ENCODE results near the gene STK39. TPM values are rescaled to one million over a fixed set of nuclear protein-coding genes. Genes with fewer than 3 reads are reported as not detected.

STK39 gene
- total and polyA plus RNA-seq, 4 donors: 8.5 to 18.7 (median 11.2) TPM

DNA sequence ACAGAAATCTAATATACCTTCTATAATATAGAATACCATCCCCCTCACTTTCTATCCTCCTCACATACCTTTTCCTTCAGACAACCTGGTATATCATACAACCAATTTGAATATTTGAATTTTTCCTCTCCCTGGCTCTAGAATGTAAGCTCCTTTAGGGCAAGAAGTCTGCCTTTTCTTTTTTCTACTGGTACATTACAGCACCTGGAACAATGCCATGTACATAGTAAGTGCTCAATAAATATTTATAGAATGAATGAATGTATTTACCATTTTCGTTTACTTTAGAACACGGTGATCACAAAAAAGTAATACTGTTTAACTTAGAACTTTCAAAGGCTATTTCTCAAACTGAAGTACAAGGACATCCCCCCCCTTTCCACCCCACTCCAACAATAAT lies 187.6 kb downstream of the STK39 start:
- TF ChIP-seq, protein P1, sequence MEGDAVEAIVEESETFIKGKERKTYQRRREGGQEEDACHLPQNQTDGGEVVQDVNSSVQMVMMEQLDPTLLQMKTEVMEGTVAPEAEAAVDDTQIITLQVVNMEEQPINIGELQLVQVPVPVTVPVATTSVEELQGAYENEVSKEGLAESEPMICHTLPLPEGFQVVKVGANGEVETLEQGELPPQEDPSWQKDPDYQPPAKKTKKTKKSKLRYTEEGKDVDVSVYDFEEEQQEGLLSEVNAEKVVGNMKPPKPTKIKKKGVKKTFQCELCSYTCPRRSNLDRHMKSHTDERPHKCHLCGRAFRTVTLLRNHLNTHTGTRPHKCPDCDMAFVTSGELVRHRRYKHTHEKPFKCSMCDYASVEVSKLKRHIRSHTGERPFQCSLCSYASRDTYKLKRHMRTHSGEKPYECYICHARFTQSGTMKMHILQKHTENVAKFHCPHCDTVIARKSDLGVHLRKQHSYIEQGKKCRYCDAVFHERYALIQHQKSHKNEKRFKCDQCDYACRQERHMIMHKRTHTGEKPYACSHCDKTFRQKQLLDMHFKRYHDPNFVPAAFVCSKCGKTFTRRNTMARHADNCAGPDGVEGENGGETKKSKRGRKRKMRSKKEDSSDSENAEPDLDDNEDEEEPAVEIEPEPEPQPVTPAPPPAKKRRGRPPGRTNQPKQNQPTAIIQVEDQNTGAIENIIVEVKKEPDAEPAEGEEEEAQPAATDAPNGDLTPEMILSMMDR (IDR thresholded peaks at IDR 0.05; ENCODE audit: control extremely low read depth, extremely low read depth): no peak
- Histone ChIP-seq H3K9me3 (ENCODE audit: control insufficient read depth in 4 of 4, insufficient read depth in 3 of 4, low read length in 3 of 4) (no peaks in the 10 kb centered on the region), H3K4me1 (ENCODE audit: control insufficient read depth in 5 of 5, insufficient read depth in 5 of 5, low read length in 5 of 5) (no peaks in the 10 kb centered on the region), H3K27ac (ENCODE audit: low read depth in 1 of 2, low read length in 1 of 2) (no peak overlapping the region), H3K4me3 (no peak overlapping the region), H3K9ac (ENCODE audit: insufficient read depth in 1 of 2, low read length in 2 of 2) (no peak overlapping the region), H3K27me3 (ENCODE audit: control insufficient read depth in 3 of 3, insufficient read depth in 3 of 3, low read length in 2 of 3) (no peaks in the 10 kb centered on the region), H3K36me3 (ENCODE audit: control insufficient read depth in 4 of 4, insufficient read depth in 4 of 4, low read length in 4 of 4) (peaks cover 0 to 34% (median 7%) of the 10 kb centered on the region in 4 donors)
- DNase-seq (no peak), ATAC-seq (ENCODE audit: insufficient read depth, low FRiP score) (no peak)
- 67 to 75% methylated on average over 2 of the region's 2 CpGs for WGBS, 2 donors

DNA sequence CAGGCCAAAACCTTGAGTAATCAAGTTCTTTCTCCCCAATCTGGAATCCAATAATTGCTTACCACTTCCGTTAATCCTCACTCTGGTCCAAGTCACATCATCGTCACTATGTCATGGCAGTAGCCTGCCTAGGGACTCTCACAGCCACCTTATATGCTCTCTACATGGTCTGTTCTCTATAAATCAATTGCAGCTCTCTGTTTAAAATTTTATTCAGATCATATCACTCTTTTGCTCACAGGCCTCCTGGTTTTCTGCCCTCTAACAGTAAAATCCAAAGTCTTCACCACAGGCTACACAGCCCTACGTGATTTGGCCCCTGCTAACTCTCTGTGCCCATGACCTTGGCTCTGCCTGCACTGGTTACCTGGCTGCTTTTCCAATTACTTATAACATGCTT lies 188.7 kb downstream of the STK39 start:
- Histone ChIP-seq H3K9me3 (ENCODE audit: control insufficient read depth in 4 of 4, insufficient read depth in 3 of 4, low read length in 3 of 4) (no peaks in the 10 kb centered on the region), H3K27ac (ENCODE audit: low read depth in 1 of 2, low read length in 1 of 2) (no peak overlapping the region), H3K9ac (ENCODE audit: insufficient read depth in 1 of 2, low read length in 2 of 2) (no peak overlapping the region), H3K4me3 (no peak overlapping the region), H3K4me1 (ENCODE audit: control insufficient read depth in 5 of 5, insufficient read depth in 5 of 5, low read length in 5 of 5) (no peaks in the 10 kb centered on the region), H3K36me3 (ENCODE audit: control insufficient read depth in 4 of 4, insufficient read depth in 4 of 4, low read length in 4 of 4) (peaks cover 0 to 28% (median 6%) of the 10 kb centered on the region in 4 donors), H3K27me3 (ENCODE audit: control insufficient read depth in 3 of 3, insufficient read depth in 3 of 3, low read length in 2 of 3) (no peaks in the 10 kb centered on the region)
- TF ChIP-seq, protein P1 (IDR thresholded peaks at IDR 0.05; ENCODE audit: control extremely low read depth, extremely low read depth): no peak
- DNase-seq (no peak), ATAC-seq (ENCODE audit: insufficient read depth, low FRiP score) (no peak)
- WGBS, 2 donors: 98 to 99% methylated on average over 3 of the region's 3 CpGs

DNA sequence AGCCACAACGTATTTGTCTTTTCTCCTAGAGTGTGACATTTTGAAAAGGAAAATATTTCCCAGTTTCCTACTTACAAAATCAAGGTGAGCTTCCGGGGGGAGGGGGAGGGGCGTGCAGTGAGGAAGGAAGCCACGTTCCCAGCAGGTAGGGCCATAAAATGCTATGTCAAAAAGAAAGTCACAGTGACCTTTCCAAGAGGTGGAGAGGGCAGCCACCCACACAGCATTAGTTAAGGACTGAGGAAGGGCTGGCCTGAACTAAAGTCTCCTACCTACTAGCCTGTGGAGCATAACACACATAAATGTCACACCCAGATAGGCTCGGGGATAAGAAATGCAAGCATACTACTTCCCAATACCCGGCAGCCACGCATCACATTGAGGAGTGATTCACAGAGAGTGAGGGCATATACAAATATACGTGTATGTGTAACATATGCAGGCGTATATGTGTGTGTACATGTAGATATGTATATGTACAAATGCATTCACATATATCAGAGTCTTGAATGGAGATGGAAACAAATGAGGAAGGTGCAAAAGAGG lies 191.1 kb downstream of the STK39 start:
- WGBS, 2 donors: 90% methylated on average over 9 of the region's 9 CpGs

More for the DNA sequence above, 191.1 kb downstream of the STK39 start:
- DNase-seq (no peak), ATAC-seq (ENCODE audit: insufficient read depth, low FRiP score) (no peak)
- no peak overlapping the region for H3K27ac ChIP-seq (ENCODE audit: low read depth in 1 of 2, low read length in 1 of 2)
- TF ChIP-seq, protein P1 (IDR thresholded peaks at IDR 0.05; ENCODE audit: control extremely low read depth, extremely low read depth): no peak
- no peak overlapping the region for H3K4me3 ChIP-seq
- H3K9ac ChIP-seq (ENCODE audit: insufficient read depth in 1 of 2, low read length in 2 of 2): no peak overlapping the region
- H3K27me3 ChIP-seq (ENCODE audit: control insufficient read depth in 3 of 3, insufficient read depth in 3 of 3, low read length in 2 of 3): no peaks in the 10 kb centered on the region
- H3K36me3 ChIP-seq (ENCODE audit: control insufficient read depth in 4 of 4, insufficient read depth in 4 of 4, low read length in 4 of 4): peaks cover 0 to 11% (median 5%) of the 10 kb centered on the region in 4 donors
- H3K9me3 ChIP-seq (ENCODE audit: control insufficient read depth in 4 of 4, insufficient read depth in 3 of 4, low read length in 3 of 4): no peaks in the 10 kb centered on the region
- no peaks in the 10 kb centered on the region for H3K4me1 ChIP-seq (ENCODE audit: control insufficient read depth in 5 of 5, insufficient read depth in 5 of 5, low read length in 5 of 5)
